ENCODE results near the gene SERPINE1. TPM values are rescaled to one million over a fixed set of nuclear protein-coding genes. Genes with fewer than 3 reads are reported as not detected.

Gene SERPINE1
- total and polyA plus RNA-seq, 2 of the 8 experiments (the other 6 are each of a cell fraction or from before 2014, with no cell fraction given), result 3.7 to 5.6 TPM

DNA sequence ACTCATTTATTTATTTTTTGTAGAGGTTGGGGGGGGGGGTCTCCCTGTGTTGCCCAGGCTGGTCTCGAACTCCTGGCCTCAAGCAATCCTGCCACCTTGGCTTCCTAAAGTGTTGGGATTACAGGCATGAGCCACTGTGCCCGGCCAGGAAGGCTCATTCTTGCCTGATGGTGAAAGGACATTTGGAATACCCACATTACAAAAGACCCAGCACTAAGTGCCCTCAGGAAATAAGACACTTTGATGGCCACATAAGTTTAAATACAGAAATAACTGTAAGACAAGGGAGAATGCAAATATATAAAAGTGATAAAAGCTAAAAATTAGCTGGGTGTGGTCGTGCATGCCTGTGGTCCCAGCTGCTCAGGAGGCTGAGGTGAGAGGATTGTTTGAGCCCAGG, 8.0 kb upstream of the SERPINE1 start:
- POLR2A ChIA-PET (ENCODE audit: partially characterized antibody), result no interaction called here
- H3K4me2 ChIP-seq (ENCODE audit: insufficient read depth in 1 of 2, low read depth in 2 of 2, low read length in 2 of 2), result no peak overlapping the region

More for the DNA sequence above, 8.0 kb upstream of the SERPINE1 start:
- Histone ChIP-seq H2BK120ac (replicated peaks; ENCODE audit: low read depth, low read length) (no peak overlapping the region), H3K9me3 (ENCODE audit: insufficient read depth in 2 of 2, low read depth in 1 of 2, low read length in 1 of 2) (no peaks in the 10 kb centered on the region), H2BK20ac (ENCODE audit: low read length) (no peak overlapping the region), H3K9ac (replicated peaks in 1 of 4; ENCODE audit: extremely low read depth in 1 of 4, low read depth in 3 of 4, low read length in 3 of 4) (no peak overlapping the region), H4K8ac (ENCODE audit: extremely low read depth, insufficient read depth, low read length) (no peak overlapping the region; the same call in 1 of the 2 replicates), H3K23me2 (ENCODE audit: low read depth, low read length) (no peaks in the 10 kb centered on the region), H3K18ac (ENCODE audit: extremely low read depth, low read length) (no peak overlapping the region), H3K4ac (replicated peaks; ENCODE audit: insufficient read length, low read depth, low read length) (no peak overlapping the region), H4K5ac (ENCODE audit: insufficient read length, low read depth, low read length) (no peak overlapping the region), H4K91ac (replicated peaks; ENCODE audit: insufficient read length, low read length) (no peak overlapping the region), H2BK15ac (ENCODE audit: low read length) (no peak overlapping the region), H3K4me1 (replicated peaks in 1 of 4; ENCODE audit: control insufficient read depth in 3 of 4, insufficient read depth in 4 of 4, low read length in 3 of 4) (peaks cover 6 to 8% (median 6%) of the 10 kb centered on the region in 4 experiments; a peak in 6 of 7 replicates), H2BK5ac (ENCODE audit: low read depth, low read length) (no peak overlapping the region), H3K79me1 (ENCODE audit: low read depth, low read length) (no peaks in the 10 kb centered on the region), H2AFZ (ENCODE audit: low read length) (no peak overlapping the region), H2AK5ac (ENCODE audit: low read depth, low read length) (no peak overlapping the region), H3K36me3 (ENCODE audit: control insufficient read depth in 2 of 4, insufficient read depth in 4 of 4, low read length in 3 of 4) (no peaks in the 10 kb centered on the region), H3K27ac (ENCODE audit: low read depth, low read length) (no peak overlapping the region), H3K4me3 (ENCODE audit: extremely low read depth in 1 of 4, insufficient read depth in 2 of 4, low read depth in 3 of 4, low read length in 4 of 4) (no peak overlapping the region), H4K20me1 (replicated peaks in 1 of 2; ENCODE audit: control insufficient read depth in 1 of 2, insufficient read depth in 2 of 2, low read length in 2 of 2) (no peaks in the 10 kb centered on the region), H3K79me2 (ENCODE audit: control insufficient read depth in 1 of 2, insufficient read depth in 2 of 2, low read length in 2 of 2) (no peaks in the 10 kb centered on the region), H3K14ac (ENCODE audit: insufficient read length) (no peak overlapping the region), H3K56ac (replicated peaks; ENCODE audit: insufficient read length, low read depth, low read length) (no peak overlapping the region), H3K27me3 (replicated peaks in 1 of 4; ENCODE audit: control insufficient read depth in 3 of 4, extremely low read depth in 1 of 4, insufficient read depth in 3 of 4, low read length in 3 of 4) (no peaks in the 10 kb centered on the region), H2BK12ac (ENCODE audit: low read depth, low read length) (no peak overlapping the region), H3K23ac (ENCODE audit: insufficient read length) (no peak overlapping the region)
- WGBS, 2 experiments (ENCODE audit: extremely low coverage in 1 of 2, insufficient coverage in 1 of 2, insufficient read length in 1 of 2, insufficient replicate concordance in 2 of 2, low coverage in 1 of 2, low lambda C conversion rate in 2 of 2, missing lambda C conversion rate in 1 of 2), result 94% methylated on average over 3 of the region's 3 CpGs; no CpG with 5 or more reads in 1 of the 2 experiments
- TF ChIP-seq JUND (IDR thresholded peaks at IDR 0.05; ENCODE audit: low read length), result no peak
- TF ChIP-seq BCL11A (IDR thresholded peaks at IDR 0.05; ENCODE audit: low read depth in 2 of 2, low read length in 2 of 2), result no peak
- CTCF ChIA-PET (ENCODE audit: partially characterized antibody), result interaction anchor here (0.7 to 1.9 kb wide), 4 partner anchors 19 to 125 kb away, joined by 3 to 8 read pairs (median 4); partner anchors contain the start of gene FIS1
- DNase-seq (ENCODE audit: low read depth in 1 of 2, low spot score in 2 of 2) (no peak), FAIRE-seq (no peak)

All from H1 (cell line).